Osteoblast (primary cell): Measurements from ENCODE around the gene PKDCC. TPM values are rescaled to one million over a fixed set of nuclear protein-coding genes. Genes with fewer than 3 reads are reported as not detected.
A peak's percentile ranks its signal among the peaks of the same experiment; 100 is the strongest.

ENCODE experiments used
- DNase-seq: peaks from one replicate; pipeline ENCODE4 v3.0.0; 2011; ENCODE audit warnings: low spot score, mixed read lengths; ENCODE audit not compliant: insufficient read length; ENCODE audit errors: missing footprints
- H2AFZ ChIP-seq: 2 replicates; pipeline ENCODE4 v1.6.0; 2011; ENCODE audit warnings: mild to moderate bottlenecking, low read length
- H3K27ac ChIP-seq: 2 replicates; pipeline ENCODE4 v1.5.1; 2011; ENCODE audit warnings: mild to moderate bottlenecking, low read depth, low read length, moderate library complexity
- H3K27me3 ChIP-seq: 2 replicates; pipeline ENCODE4 v1.6.0; 2012; ENCODE audit warnings: mild to moderate bottlenecking, control low read depth, inconsistent platforms, low read length, moderate library complexity; ENCODE audit not compliant: insufficient read depth
- H3K36me3 ChIP-seq: 2 replicates; pipeline ENCODE4 v1.5.1; 2011; ENCODE audit warnings: mild to moderate bottlenecking, low read length, control low read depth, moderate library complexity; ENCODE audit not compliant: insufficient read depth
- H3K4me1 ChIP-seq: 2 replicates; pipeline ENCODE4 v1.5.1; 2011; ENCODE audit warnings: mild to moderate bottlenecking, low read length, control low read depth, moderate library complexity; ENCODE audit not compliant: insufficient read depth
- H3K4me2 ChIP-seq: 2 replicates; pipeline ENCODE4 v1.6.0; 2011; ENCODE audit warnings: mild to moderate bottlenecking, low read length; ENCODE audit not compliant: insufficient read depth
- H3K4me3 ChIP-seq: fragments of 200-600 bp; sonication (generic); 3 replicates; pipeline ENCODE4 v1.5.1; 2012; ENCODE audit warnings: mild to moderate bottlenecking, low read length, inconsistent platforms; ENCODE audit not compliant: insufficient read depth
- H3K79me2 ChIP-seq: 2 replicates; pipeline ENCODE4 v1.6.0; 2012; ENCODE audit warnings: mild to moderate bottlenecking, low read length, control low read depth, inconsistent platforms; ENCODE audit not compliant: insufficient read depth
- H3K9me3 ChIP-seq: 2 replicates; pipeline ENCODE4 v1.5.1; 2011; ENCODE audit warnings: low read depth, low read length, control low read depth
- H4K20me1 ChIP-seq: 2 replicates; pipeline ENCODE4 v1.6.0; 2012; ENCODE audit warnings: mild to moderate bottlenecking, low read length, control low read depth; ENCODE audit not compliant: insufficient read depth
- total RNA-seq: library from RNA; depleted of rRNA; stranded (reverse); fragments of >200 nt; gene quantifications from 2 replicates; pipeline ENCODE4 v1.2.3, GENCODE V29; 2012
- TF ChIP-seq, protein P1 (sequence below): IDR thresholded peaks from 2 replicates; pipeline ENCODE4 v1.5.1; 2011; ENCODE audit warnings: mild to moderate bottlenecking, low read depth, low read length, moderate library complexity; ENCODE audit errors: extremely low read depth

PKDCC gene
- total RNA-seq, 1 donor = 4.0 TPM

GRCh38 chr2:42041377-42042127 lies 6.3 kb upstream of the PKDCC start:
- Histone ChIP-seq H3K79me2 (no peaks in the 10 kb centered on the region), H3K27me3 (peaks cover 25% of the 10 kb centered on the region), H3K4me1 (peaks cover 3% of the 10 kb centered on the region), H3K9me3 (no peaks in the 10 kb centered on the region), H3K4me3 (no peak overlapping the region), H3K36me3 (no peaks in the 10 kb centered on the region), H4K20me1 (no peaks in the 10 kb centered on the region), H3K27ac (no peak overlapping the region), H2AFZ (no peak overlapping the region), H3K4me2 (no peak overlapping the region)
- TF ChIP-seq, protein P1, sequence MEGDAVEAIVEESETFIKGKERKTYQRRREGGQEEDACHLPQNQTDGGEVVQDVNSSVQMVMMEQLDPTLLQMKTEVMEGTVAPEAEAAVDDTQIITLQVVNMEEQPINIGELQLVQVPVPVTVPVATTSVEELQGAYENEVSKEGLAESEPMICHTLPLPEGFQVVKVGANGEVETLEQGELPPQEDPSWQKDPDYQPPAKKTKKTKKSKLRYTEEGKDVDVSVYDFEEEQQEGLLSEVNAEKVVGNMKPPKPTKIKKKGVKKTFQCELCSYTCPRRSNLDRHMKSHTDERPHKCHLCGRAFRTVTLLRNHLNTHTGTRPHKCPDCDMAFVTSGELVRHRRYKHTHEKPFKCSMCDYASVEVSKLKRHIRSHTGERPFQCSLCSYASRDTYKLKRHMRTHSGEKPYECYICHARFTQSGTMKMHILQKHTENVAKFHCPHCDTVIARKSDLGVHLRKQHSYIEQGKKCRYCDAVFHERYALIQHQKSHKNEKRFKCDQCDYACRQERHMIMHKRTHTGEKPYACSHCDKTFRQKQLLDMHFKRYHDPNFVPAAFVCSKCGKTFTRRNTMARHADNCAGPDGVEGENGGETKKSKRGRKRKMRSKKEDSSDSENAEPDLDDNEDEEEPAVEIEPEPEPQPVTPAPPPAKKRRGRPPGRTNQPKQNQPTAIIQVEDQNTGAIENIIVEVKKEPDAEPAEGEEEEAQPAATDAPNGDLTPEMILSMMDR = no peak
- no peak for DNase-seq

DNA sequence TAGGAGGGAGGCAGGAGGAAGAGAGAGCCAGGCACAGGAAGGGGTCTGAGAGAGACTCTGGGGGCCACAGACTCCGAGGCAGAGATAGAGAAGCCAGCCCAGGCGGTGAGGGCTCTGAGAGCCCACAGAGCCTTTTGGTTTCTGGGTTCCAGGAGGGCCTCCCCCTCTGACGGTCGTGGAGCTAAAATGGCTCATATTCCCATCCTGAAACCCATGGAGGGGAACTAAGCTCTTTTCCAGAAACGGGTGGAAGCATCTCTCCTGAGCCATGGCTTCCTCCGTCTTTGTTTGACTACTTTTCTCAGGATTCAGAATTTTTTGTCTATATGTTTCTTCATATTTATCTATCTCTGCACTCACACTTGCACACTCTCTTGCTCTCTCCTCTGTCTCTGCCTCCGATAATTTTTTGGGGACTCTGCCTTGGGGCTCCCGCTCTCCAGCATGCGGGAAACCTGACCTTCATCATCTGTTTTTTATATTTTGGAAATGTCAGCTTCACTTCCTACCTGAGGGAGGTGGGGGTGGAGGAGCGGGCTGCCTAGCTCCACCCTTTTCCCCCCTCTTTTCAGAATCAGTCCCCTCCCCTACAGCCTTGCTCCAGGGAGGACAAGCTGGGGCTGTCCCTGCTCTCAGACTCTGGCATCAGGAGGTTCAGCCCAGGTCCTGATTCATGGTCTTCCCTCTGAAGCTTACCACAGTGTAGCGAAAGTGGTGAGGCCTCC lies 5.0 kb upstream of the PKDCC start:
- H3K36me3 ChIP-seq = no peaks in the 10 kb centered on the region
- TF ChIP-seq, protein P1 = no peak
- H2AFZ ChIP-seq = no peak overlapping the region
- H3K4me2 ChIP-seq = no peak overlapping the region
- no peak overlapping the region for H3K4me3 ChIP-seq
- no peaks in the 10 kb centered on the region for H3K9me3 ChIP-seq
- H3K27me3 ChIP-seq = peaks cover 30% of the 10 kb centered on the region
- no peaks in the 10 kb centered on the region for H3K79me2 ChIP-seq
- no peaks in the 10 kb centered on the region for H4K20me1 ChIP-seq
- H3K4me1 ChIP-seq = peaks cover 7% of the 10 kb centered on the region
- no peak overlapping the region for H3K27ac ChIP-seq
- peak; percentile 70 for DNase-seq

DNA sequence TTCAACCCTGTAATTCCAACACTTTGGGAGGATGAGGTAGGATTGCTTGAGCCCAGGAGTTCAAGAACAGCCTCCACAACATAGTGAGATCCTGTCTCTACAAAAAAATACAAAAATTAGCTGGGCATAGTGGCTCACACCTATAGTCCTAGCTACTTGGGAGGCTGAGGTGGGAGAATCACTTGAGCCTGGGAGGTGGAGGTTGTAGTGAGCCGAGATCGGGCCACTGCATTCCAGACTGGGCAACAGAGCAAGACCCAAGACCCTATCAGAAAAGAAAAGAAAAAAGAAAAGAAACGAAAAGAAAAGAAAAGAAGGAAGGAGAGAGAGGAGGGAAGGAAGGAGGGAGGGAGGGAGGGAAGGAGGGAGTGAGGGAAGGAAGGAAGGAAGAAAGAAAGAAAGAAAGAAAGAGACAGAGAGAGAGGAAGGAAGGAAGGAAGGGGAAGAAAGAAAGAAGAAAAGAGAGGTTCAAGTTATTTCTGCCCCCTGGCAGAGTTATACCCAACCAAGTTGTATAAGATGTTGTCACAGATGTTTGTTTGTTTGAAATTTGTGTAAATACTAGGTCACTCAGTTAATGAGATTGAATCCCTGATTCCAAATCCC lies 3.9 kb upstream of the PKDCC start:
- Histone ChIP-seq H3K79me2 (no peaks in the 10 kb centered on the region), H3K4me3 (no peak overlapping the region), H2AFZ (no peak overlapping the region), H3K9me3 (no peaks in the 10 kb centered on the region), H4K20me1 (no peaks in the 10 kb centered on the region), H3K4me1 (peaks cover 11% of the 10 kb centered on the region), H3K27me3 (peaks cover 25% of the 10 kb centered on the region), H3K4me2 (no peak overlapping the region), H3K36me3 (no peaks in the 10 kb centered on the region), H3K27ac (no peak overlapping the region)
- TF ChIP-seq, protein P1 = no peak
- no peak for DNase-seq

GRCh38 chr2:42044939-42045338 lies 2.9 kb upstream of the PKDCC start:
- Histone ChIP-seq H3K27me3 (peaks cover 23% of the 10 kb centered on the region), H3K9me3 (no peaks in the 10 kb centered on the region), H3K36me3 (no peaks in the 10 kb centered on the region), H3K79me2 (peaks cover 2% of the 10 kb centered on the region), H4K20me1 (peaks cover 3% of the 10 kb centered on the region), H3K4me3 (no peak overlapping the region), H3K27ac (no peak overlapping the region), H3K4me1 (peaks cover 17% of the 10 kb centered on the region), H3K4me2 (no peak overlapping the region), H2AFZ (no peak overlapping the region)
- peak; percentile 67 for DNase-seq
- TF ChIP-seq, protein P1 = no peak
